Measurements from ENCODE around the gene MRPL19. TPM values are rescaled to one million over a fixed set of nuclear protein-coding genes. Genes with fewer than 3 reads are reported as not detected.

The MRPL19 gene
- 10 to 100 TPM; 70.3 to 71.7 TPM for total RNA-seq

DNA sequence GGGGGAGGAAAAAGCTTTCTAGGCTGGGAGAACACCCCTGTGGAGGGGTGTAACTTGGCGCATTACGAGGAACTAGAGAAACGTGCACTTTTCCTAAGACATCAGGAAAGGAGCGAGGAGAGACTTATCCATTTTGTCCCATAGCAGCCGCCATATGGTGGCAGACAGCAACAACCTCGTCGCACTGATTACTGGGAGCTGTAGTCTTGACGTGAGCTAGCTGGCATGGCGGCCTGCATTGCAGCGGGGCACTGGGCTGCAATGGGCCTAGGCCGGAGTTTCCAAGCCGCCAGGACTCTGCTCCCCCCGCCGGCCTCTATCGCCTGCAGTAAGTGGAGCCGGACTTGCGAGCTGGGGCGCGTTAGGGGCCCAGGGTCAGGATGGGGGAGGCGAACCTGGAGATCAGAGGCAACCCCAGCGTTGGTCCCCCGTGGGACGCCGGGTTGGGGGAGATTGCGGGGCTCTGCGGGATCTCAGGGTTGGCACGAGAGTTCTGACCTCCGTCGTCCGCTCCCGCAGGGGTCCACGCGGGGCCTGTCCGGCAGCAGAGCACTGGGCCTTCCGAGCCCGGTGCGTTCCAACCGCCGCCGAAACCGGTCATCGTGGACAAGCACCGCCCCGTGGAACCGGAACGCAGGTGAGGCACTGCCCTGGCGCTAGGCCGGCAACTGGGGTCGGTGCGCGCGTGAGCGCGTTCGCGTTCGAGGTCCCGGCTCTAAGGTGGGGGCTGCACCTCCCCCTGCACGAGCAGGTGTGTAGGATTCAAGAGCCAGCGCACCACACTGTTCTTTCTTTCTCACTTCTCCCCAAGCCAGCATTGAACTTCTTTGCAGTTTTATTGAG, at the start of gene MRPL19:
TSS of gene MRPL19 (plus strand) at position 201 of the 843 bp plus-strand sequence. CDS start at position 226, 25 bp downstream.
- peaks cover 28% of the 10 kb centered on the region for H3K4me1 Mint-ChIP-seq (ENCODE audit: low read depth)
- H3K27me3 Mint-ChIP-seq (ENCODE audit: low read depth): no peaks in the 10 kb centered on the region
- H3K4me3 Mint-ChIP-seq: peak within 1 kb of the TSS; percentile 90
- peak; percentile 86 for DNase-seq
- CTCF ChIA-PET: interaction anchor here (1.1 to 2.8 kb wide), 2 partner anchors 12 to 30 kb away, joined by 4 to 9 read pairs; no protein-coding TSS in a partner anchor
- H3K27ac Mint-ChIP-seq: peak within 1 kb of the TSS; percentile 88
- peaks cover 24% of the 10 kb centered on the region for H3K36me3 Mint-ChIP-seq (ENCODE audit: low read depth)
- no peaks in the 10 kb centered on the region for H3K9me3 Mint-ChIP-seq
- intact Hi-C loops (cut with micrococcal nuclease): loop anchor here (1.0 to 10.0 kb wide), 3 partner anchors 63 to 689 kb away; partner anchors contain the start of genes GCFC2 and POLE4

DNA sequence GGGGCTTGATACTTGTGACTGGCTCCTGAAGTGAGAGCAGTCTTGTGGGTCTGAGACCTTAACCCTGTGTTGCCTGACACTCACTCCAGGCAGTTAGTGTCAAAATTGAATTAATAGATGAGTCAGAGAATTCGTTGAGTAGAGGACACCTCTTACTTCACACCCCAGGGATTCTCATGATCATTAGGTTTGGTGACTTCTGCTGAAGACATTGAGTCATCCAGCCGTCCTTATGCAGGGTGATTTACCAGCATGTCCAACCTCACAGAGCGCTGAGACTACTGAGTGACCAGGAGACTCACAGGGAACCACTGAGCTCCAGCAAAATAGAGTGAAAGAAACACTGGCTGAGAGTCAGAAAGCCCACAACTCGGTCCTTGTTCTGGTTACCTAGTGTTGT, 49.8 kb upstream of the MRPL19 start:
- no peaks in the 10 kb centered on the region for H3K27me3 Mint-ChIP-seq (ENCODE audit: low read depth)
- H3K36me3 Mint-ChIP-seq (ENCODE audit: low read depth): no peaks in the 10 kb centered on the region
- H3K4me3 Mint-ChIP-seq: no peak overlapping the region
- CTCF ChIA-PET: interaction anchor here (1.2 to 1.8 kb wide), 2 partner anchors 13 to 31 kb away, joined by 5 to 9 read pairs; no protein-coding TSS in a partner anchor
- H3K9me3 Mint-ChIP-seq: no peaks in the 10 kb centered on the region
- no peak overlapping the region for H3K27ac Mint-ChIP-seq
- H3K4me1 Mint-ChIP-seq (ENCODE audit: low read depth): peaks cover 4% of the 10 kb centered on the region
- no peak for DNase-seq
- intact Hi-C loops (cut with micrococcal nuclease): no loop called here

- Mint-ChIP-seq H3K27me3 (ENCODE audit: low read depth) (no peaks in the 10 kb centered on the region), H3K36me3 (ENCODE audit: low read depth) (no peaks in the 10 kb centered on the region), H3K4me1 (ENCODE audit: low read depth) (no peaks in the 10 kb centered on the region), H3K27ac (no peak overlapping the region), H3K4me3 (no peak overlapping the region), H3K9me3 (no peaks in the 10 kb centered on the region)
- CTCF ChIA-PET: no interaction called here
- intact Hi-C loops (cut with micrococcal nuclease): no loop called here
- DNase-seq: no peak
Measured at GRCh38 chr2:75597949-75598348, 48.6 kb upstream of the MRPL19 start.

GRCh38 chr2:75598589-75599155, 47.9 kb upstream of the MRPL19 start:
- intact Hi-C loops (cut with micrococcal nuclease): no loop called here
- no peaks in the 10 kb centered on the region for H3K4me1 Mint-ChIP-seq (ENCODE audit: low read depth)
- CTCF ChIA-PET: interaction anchor here (2.6 kb wide), 1 partner anchor 10 kb away, joined by 11 read pairs; no protein-coding TSS in a partner anchor
- no peak overlapping the region for H3K4me3 Mint-ChIP-seq
- DNase-seq: no peak
- H3K27ac Mint-ChIP-seq: no peak overlapping the region
- no peaks in the 10 kb centered on the region for H3K36me3 Mint-ChIP-seq (ENCODE audit: low read depth)
- no peaks in the 10 kb centered on the region for H3K9me3 Mint-ChIP-seq
- peaks cover 4% of the 10 kb centered on the region for H3K27me3 Mint-ChIP-seq (ENCODE audit: low read depth)

DNA sequence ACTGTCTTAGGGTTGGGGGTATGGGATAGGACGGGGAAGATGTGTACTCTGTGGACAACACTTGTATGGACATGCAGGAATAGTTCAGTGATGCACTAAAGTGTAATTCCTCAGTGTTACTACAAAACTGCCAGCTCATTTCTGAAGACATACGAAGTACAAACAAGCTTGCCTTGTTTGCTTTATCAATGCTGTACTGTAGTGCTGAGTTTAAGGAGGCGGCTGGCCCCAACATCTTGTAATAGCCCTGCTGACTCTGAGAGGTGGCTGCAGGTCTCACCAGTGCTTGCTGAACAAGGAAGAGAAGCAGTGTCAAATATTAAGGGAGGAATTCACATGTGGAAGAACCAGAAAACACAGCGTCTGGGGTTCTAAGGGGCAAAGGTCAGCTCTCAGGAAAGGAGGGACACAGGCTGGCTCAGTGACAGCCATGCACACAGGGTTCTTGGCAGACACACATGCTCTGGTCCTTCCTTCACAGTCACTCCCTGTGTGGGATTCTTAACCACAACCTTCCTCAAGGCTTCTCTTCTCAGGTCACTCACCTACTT, 46.0 kb upstream of the MRPL19 start:
- intact Hi-C loops (cut with micrococcal nuclease): no loop called here
- CTCF ChIA-PET: interaction anchor here (2.6 kb wide), 1 partner anchor 8 kb away, joined by 11 read pairs; no protein-coding TSS in a partner anchor
- Mint-ChIP-seq H3K27me3 (ENCODE audit: low read depth) (peaks cover 14% of the 10 kb centered on the region), H3K4me1 (ENCODE audit: low read depth) (no peaks in the 10 kb centered on the region), H3K27ac (no peak overlapping the region), H3K36me3 (ENCODE audit: low read depth) (no peaks in the 10 kb centered on the region), H3K9me3 (no peaks in the 10 kb centered on the region), H3K4me3 (no peak overlapping the region)
- no peak for DNase-seq

GRCh38 chr2:75602724-75603342, 43.8 kb upstream of the MRPL19 start:
- DNase-seq: no peak
- Mint-ChIP-seq H3K27ac (no peak overlapping the region), H3K27me3 (ENCODE audit: low read depth) (peaks cover 36% of the 10 kb centered on the region), H3K4me3 (no peak overlapping the region), H3K9me3 (no peaks in the 10 kb centered on the region), H3K36me3 (ENCODE audit: low read depth) (no peaks in the 10 kb centered on the region), H3K4me1 (ENCODE audit: low read depth) (no peaks in the 10 kb centered on the region)
- CTCF ChIA-PET: interaction anchor here (0.7 kb wide), 1 partner anchor 145 kb away, joined by 3 read pairs; no protein-coding TSS in a partner anchor
- intact Hi-C loops (cut with micrococcal nuclease): no loop called here

DNA sequence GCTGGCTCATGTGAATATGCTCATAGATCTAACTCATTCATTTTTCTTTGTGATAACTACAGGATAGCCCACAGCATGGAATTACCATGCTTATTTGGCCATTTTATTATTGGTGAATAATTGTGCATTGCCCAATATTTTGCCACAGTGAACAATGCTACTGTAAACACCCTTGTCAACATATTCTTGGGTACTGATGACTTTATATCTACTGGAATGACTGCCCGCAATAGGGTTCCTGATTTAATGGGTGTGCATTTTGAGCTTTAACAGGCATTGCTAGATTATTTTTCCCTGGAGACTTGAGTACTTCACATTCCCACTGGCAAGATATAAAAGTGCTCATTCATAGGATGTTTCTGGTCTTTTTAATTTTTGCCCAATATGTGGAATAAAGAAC, 43.1 kb upstream of the MRPL19 start:
- Mint-ChIP-seq H3K9me3 (no peaks in the 10 kb centered on the region), H3K27me3 (ENCODE audit: low read depth) (peaks cover 40% of the 10 kb centered on the region), H3K36me3 (ENCODE audit: low read depth) (no peaks in the 10 kb centered on the region), H3K27ac (no peak overlapping the region), H3K4me3 (no peak overlapping the region), H3K4me1 (ENCODE audit: low read depth) (no peaks in the 10 kb centered on the region)
- CTCF ChIA-PET: interaction anchor here (0.7 kb wide), 1 partner anchor 146 kb away, joined by 3 read pairs; no protein-coding TSS in a partner anchor
- DNase-seq: no peak
- intact Hi-C loops (cut with micrococcal nuclease): no loop called here

- H3K27ac Mint-ChIP-seq: no peak overlapping the region
- H3K4me3 Mint-ChIP-seq: no peak overlapping the region
- no peaks in the 10 kb centered on the region for H3K4me1 Mint-ChIP-seq (ENCODE audit: low read depth)
- no peak for DNase-seq
- intact Hi-C loops (cut with micrococcal nuclease): no loop called here
- CTCF ChIA-PET: no interaction called here
- H3K9me3 Mint-ChIP-seq: no peaks in the 10 kb centered on the region
- H3K27me3 Mint-ChIP-seq (ENCODE audit: low read depth): peaks cover 44% of the 10 kb centered on the region
- no peaks in the 10 kb centered on the region for H3K36me3 Mint-ChIP-seq (ENCODE audit: low read depth)
Measured at GRCh38 chr2:75604484-75604883, 42.1 kb upstream of the MRPL19 start.

DNA sequence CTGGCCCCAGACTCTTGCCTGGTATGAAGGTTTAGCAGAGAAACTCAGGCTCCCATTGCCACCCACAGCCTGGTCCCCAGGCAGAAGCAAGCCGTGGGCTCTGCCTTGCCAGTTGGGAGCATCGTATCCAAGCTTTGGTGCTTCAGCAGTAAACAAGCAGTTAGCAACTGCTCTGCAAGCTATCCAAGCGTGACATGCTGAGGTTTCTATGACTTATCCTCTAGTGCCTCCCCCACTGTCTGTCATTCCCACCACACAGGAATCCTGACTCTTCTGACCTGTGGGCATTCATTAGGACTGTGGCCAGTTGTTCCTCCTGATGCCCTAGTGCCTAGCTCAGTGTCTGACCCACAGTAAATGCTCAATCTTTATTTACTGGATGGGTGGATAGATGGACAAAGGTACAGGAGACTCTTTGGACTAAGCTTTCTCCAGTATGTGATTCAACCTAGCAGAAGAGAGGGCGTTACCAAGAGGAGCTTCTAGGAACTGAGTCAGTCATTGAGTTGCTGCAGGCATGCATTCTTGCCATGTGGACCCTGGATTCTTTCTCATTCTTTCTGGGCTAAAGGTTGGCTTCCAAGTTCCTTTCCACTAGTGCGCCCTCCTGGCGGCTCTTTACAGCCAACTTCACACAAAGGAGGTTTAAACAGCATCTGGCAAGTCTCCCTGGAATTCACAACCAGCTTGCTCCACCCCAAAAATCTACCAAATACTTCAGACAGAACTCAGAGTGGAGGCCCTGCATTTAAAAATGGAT, 40.6 kb upstream of the MRPL19 start:
- Mint-ChIP-seq H3K4me1 (ENCODE audit: low read depth) (no peaks in the 10 kb centered on the region), H3K36me3 (ENCODE audit: low read depth) (no peaks in the 10 kb centered on the region), H3K9me3 (no peaks in the 10 kb centered on the region), H3K27me3 (ENCODE audit: low read depth) (peaks cover 56% of the 10 kb centered on the region), H3K4me3 (no peak overlapping the region), H3K27ac (no peak overlapping the region)
- CTCF ChIA-PET: interaction anchor here (1.0 to 1.4 kb wide), 3 partner anchors 10 to 687 kb away, joined by 4 to 5 read pairs (median 4); no protein-coding TSS in a partner anchor
- DNase-seq: no peak
- intact Hi-C loops (cut with micrococcal nuclease): loop anchor here (5.0 kb wide), 2 partner anchors 204 to 539 kb away; no protein-coding TSS in a partner anchor

- no peak for DNase-seq
- Mint-ChIP-seq H3K9me3 (no peaks in the 10 kb centered on the region), H3K27me3 (ENCODE audit: low read depth) (peaks cover 59% of the 10 kb centered on the region), H3K4me3 (no peak overlapping the region), H3K27ac (no peak overlapping the region), H3K4me1 (ENCODE audit: low read depth) (no peaks in the 10 kb centered on the region), H3K36me3 (ENCODE audit: low read depth) (no peaks in the 10 kb centered on the region)
- intact Hi-C loops (cut with micrococcal nuclease): loop anchor here (5.0 kb wide), 2 partner anchors 205 to 540 kb away; no protein-coding TSS in a partner anchor
- CTCF ChIA-PET: interaction anchor here (1.0 to 1.4 kb wide), 2 partner anchors 9 to 688 kb away, joined by 4 read pairs; no protein-coding TSS in a partner anchor
Measured at GRCh38 chr2:75606761-75607399, 39.7 kb upstream of the MRPL19 start.

DNA sequence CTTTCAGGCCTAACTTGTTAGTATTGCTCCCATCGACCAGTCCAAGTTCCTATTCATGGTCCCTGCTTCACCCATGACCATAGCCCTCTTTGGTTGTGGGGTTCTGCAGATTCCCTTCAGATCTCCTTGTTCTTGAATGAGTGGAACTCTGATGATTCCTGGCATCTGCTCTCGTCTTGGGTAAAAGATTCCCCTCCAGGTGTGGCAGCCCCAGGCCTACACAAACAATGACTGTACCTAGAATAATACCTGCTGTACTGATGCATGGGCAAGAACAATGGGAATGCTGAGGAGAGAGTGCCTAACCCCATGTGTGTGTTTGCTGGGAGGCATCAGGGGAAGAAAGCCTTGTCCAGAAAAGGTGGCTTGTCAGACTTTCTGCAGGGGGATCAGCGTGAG, 39.2 kb upstream of the MRPL19 start:
- Mint-ChIP-seq H3K27me3 (ENCODE audit: low read depth) (peaks cover 61% of the 10 kb centered on the region), H3K27ac (no peak overlapping the region), H3K36me3 (ENCODE audit: low read depth) (no peaks in the 10 kb centered on the region), H3K4me3 (no peak overlapping the region), H3K4me1 (ENCODE audit: low read depth) (no peaks in the 10 kb centered on the region), H3K9me3 (no peaks in the 10 kb centered on the region)
- no peak for DNase-seq
- CTCF ChIA-PET: interaction anchor here (1.4 to 2.4 kb wide), 3 partner anchors 7 to 688 kb away, joined by 4 to 44 read pairs (median 11); no protein-coding TSS in a partner anchor
- intact Hi-C loops (cut with micrococcal nuclease): loop anchor here (5.0 kb wide), 2 partner anchors 205 to 540 kb away; no protein-coding TSS in a partner anchor
